Ovary (tissue), 3 donors: ENCODE measurements around the gene GGA3.

Experiments used
- CTCF ChIP-seq, 3 donors: fragments of 450-650 bp in 2 of 3; fragments of 200-600 bp in 1 of 3; IDR thresholded peaks; one replicate each; pipeline versions ENCODE4 v1.5.1 to v1.8.0; 2016 to 2022; ENCODE audit warnings: antibody characterized with exemption in 3 of 3, mild to moderate bottlenecking in 1 of 3
- EP300 ChIP-seq: sonication (generic); formaldehyde crosslinking; IDR thresholded peaks from one replicate; pipeline ENCODE4 v1.6.1; 2017; ENCODE audit warnings: antibody characterized with exemption
- POLR2A ChIP-seq: fragments of 450-650 bp; IDR thresholded peaks from one replicate; pipeline ENCODE4 v1.6.1; 2017; ENCODE audit warnings: antibody characterized with exemption, mild to moderate bottlenecking, moderate library complexity
- donor health status: DM: no; HTN: no; CAD: no.

GRCh38 chr17:75218131-75218530 lies 43.3 kb downstream of the GGA3 start:
- TF ChIP-seq CTCF (IDR thresholded peaks at IDR 0.05) = no peak
- no peak for TF ChIP-seq POLR2A
- TF ChIP-seq EP300 = no peak
